Myocyte (in vitro differentiated cells): ENCODE results near the gene GMCL2. TPM values are rescaled to one million over a fixed set of nuclear protein-coding genes. Genes with fewer than 3 reads are reported as not detected.
A peak's percentile ranks its signal among the peaks of the same experiment; 100 is the strongest.

Experiments used
- DNase-seq: peaks from one replicate; pipeline ENCODE4 v3.0.0-alpha.2; 2012; ENCODE audit warnings: low read depth
- total RNA-seq: library from RNA; depleted of rRNA; stranded (reverse); fragments of >200 nt; gene quantifications from 2 replicates; pipeline ENCODE4 v1.2.3, GENCODE V29; 2014

The GMCL2 gene
- total RNA-seq, 1 donor from 2014 or later, result not detected

DNA sequence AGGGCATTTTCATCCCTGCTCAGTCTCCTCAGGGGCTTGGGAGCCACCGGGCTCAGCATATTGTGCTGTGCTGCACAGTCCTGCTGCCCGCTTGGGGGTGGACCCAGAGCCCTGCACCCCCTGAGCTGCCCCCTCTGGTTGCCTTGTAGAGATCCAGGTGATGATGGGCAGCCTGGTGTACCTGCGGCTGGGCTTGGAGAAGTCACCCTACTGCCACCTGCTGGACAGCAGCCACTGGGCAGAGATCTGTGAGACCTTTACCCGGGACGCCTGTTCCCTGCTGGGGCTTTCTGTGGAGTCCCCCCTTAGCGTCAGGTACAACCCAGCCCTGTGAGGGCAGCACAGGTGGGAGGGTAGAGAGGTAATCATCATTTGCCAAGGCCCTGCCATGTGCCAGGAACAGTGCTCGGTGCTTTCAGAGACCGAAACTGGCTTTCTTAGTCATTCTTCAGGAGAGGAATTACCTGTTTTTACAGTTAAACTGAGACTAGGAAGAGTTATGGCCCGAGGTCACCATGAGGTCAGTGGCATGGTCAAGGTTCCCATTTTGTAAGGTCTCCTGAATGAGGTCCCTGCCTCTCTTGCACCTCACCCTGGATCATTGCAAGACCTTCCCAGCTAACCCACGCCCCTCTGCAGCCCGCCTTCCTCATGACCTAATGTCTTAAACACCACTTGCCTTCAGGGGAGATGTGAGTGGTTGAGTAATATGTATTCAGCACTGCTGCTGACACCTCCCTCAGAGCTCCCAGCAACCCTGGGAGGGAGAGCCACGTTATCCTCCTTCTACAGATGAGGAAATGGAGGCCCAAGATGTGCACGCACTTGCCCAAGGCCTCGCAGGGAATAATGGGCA lies 41.0 kb downstream of the GMCL2 start:
- DNase-seq, result peak; percentile 40

DNA sequence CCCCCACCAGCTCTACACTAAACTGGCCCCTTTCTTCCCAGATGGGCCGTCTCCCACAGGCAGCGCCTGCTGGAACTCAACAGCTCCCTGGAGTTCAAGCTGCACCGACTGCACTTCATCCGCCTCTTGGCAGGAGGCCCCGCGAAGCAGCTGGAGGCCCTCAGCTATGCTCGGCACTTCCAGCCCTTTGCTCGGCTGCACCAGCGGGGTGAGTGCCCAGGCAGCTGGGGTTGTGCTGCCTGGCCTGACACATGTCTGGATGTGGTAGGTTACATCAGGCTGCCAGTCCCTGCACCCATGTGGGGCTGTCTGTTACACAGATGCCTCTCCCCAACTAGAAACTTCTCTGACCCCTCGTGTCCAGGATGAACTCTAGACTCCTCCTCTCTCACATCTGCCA lies 43.3 kb downstream of the GMCL2 start:
- DNase-seq, result peak; percentile 89

DNA sequence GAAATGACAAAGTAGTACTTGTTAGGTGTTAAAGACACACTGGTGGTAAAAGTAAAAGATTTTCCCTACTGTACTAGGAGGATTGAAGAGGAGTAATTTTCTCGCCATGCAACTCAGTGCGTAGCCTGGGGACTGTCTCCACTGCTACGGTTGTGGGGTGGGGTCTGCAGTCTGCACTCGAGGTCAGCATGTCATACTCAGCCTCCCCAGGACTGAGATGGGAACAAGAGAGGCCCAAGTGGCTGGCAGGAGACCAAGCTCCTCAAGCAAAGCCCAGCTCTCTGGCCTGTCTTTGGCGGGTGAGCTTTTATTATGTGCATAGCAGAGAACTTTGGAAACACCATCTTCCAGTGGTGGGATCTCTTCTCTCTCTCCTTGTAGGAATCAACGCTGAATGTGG lies 43.9 kb downstream of the GMCL2 start:
- DNase-seq, result no peak

DNA sequence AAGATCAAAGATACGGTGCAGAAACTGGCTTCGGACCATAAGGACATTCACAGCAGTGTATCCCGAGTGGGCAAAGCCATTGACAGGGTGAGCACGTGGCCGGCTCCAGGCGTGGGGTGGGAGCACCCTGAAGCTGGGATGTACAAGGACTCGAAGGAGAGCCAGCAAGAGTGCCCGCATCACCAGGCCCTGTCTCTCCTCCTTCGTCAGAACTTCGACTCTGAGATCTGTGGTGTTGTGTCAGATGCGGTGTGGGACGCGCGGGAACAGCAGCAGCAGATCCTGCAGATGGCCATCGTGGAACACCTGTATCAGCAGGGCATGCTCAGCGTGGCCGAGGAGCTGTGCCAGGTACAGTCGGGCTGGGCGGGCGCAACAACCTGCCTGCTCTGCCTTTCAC lies 44.5 kb downstream of the GMCL2 start:
- no peak for DNase-seq

- no peak for DNase-seq
Measured at GRCh38 chr5:178141550-178141949, 45.6 kb downstream of the GMCL2 start.

DNA sequence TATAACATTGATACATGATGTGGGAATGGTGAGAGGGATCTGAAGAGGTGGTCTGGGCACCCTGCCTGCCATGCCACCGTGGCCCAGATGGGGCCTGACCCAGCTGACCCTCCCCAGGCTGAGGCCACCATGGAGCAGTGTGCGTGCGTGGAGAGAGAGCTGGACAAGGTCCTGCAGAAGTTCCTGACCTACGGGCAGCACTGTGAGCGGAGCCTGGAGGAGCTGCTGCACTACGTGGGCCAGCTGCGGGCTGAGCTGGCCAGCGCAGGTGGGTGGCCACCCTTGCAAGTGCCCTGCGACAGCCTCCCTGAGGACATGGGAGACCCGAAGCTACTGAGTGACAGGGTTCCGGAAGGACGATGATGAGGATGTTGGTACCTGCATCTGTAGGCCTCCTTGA lies 49.2 kb downstream of the GMCL2 start:
- no peak for DNase-seq

DNA sequence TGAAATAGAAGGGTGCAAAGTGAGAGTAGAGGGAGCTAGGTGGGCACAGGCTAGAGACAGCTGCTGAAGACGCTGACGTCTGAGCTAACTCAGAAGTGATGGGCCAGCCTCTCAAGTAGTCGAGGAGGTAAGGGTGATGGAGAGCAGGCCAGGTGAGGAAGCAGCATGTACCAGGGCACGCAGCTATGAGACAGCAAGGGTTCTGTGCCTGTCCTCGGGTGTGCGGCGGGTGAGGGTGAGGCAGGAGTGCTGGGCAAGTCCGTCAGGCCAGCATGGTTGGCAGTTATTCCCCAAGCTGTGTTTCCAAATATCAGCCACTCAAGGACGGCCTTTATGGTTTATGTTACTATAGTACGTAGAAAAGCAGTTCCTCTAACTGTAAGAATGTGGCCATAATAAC lies 50.2 kb downstream of the GMCL2 start:
- no peak for DNase-seq

Other genes with a start within 250 kb of the GMCL2 start
- gene PROP1, start 191.1 kb downstream of the GMCL2 start, total RNA-seq, result not detected in 2 replicates
- gene N4BP3, start 73.8 kb downstream of the GMCL2 start, total RNA-seq, result 4.8 and 12.5 TPM in 2 replicates
- 33.2 and 36.1 TPM in 2 replicates for gene RMND5B, start 56.4 kb downstream of the GMCL2 start, total RNA-seq
- gene NHP2, start 33.5 kb downstream of the GMCL2 start, total RNA-seq, result 213 and 306 TPM in 2 replicates
- gene HNRNPAB, start 17.2 kb upstream of the GMCL2 start, total RNA-seq, result 73.5 and 88.0 TPM in 2 replicates
- gene PHYKPL, start 45.4 kb upstream of the GMCL2 start, total RNA-seq, result 22.8 and 26.4 TPM in 2 replicates